T-helper 2 cell treated with Interferon-gamma antibody and Interleukin-4, amounts not matched to agents 5 μg/mL and 100 μg/mL, for 36 hours (primary cell): ENCODE results near the gene PDP2.

Source experiments
- DNase-seq: peaks from one replicate; pipeline ENCODE4 v3.0.0; 2021; ENCODE audit warnings: low spot score
- H3K27ac Mint-ChIP-seq: one replicate; pipeline ENCODE4 v1.8.0; 2021; ENCODE audit warnings: mild to moderate bottlenecking, mixed read lengths
- H3K27me3 Mint-ChIP-seq: one replicate; pipeline ENCODE4 v1.8.0; 2021; ENCODE audit warnings: low read depth, mixed read lengths
- H3K36me3 Mint-ChIP-seq: one replicate; pipeline ENCODE4 v1.8.0; 2021; ENCODE audit warnings: low read depth, mixed read lengths
- H3K4me1 Mint-ChIP-seq: one replicate; pipeline ENCODE4 v1.8.0; 2021; ENCODE audit warnings: low read depth, mixed read lengths
- H3K4me3 Mint-ChIP-seq: one replicate; pipeline ENCODE4 v1.8.0; 2022; ENCODE audit warnings: mild to moderate bottlenecking, moderate library complexity, mixed read lengths
- H3K9me3 Mint-ChIP-seq: one replicate; pipeline ENCODE4 v1.8.0; 2021; ENCODE audit warnings: mixed read lengths

The PDP2 gene

DNA sequence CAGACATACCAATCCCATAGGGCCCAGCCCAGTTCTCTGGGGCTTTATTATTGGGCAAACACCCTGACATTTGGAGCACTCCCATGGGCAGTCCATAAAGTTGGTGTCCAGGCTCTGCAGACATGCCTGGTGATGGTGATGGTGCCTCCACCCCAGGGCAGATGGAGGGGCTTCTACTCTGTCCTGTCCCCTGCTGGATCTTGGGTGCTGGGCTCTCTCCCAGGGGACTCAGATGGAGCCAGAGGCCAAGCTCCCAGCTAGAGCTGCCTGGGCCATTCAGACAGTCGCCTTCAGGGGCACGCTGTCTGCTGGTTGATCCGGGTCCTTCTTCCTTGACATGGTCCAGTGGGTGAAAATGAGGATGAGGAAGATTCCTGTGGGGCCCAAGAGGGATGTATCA, 27.8 kb downstream of the PDP2 start:
- H3K36me3 Mint-ChIP-seq: no peaks in the 10 kb centered on the region
- H3K27ac Mint-ChIP-seq: no peak overlapping the region
- no peaks in the 10 kb centered on the region for H3K9me3 Mint-ChIP-seq
- no peak for DNase-seq
- H3K27me3 Mint-ChIP-seq: no peaks in the 10 kb centered on the region
- peaks cover 6% of the 10 kb centered on the region for H3K4me1 Mint-ChIP-seq
- H3K4me3 Mint-ChIP-seq: no peak overlapping the region

DNA sequence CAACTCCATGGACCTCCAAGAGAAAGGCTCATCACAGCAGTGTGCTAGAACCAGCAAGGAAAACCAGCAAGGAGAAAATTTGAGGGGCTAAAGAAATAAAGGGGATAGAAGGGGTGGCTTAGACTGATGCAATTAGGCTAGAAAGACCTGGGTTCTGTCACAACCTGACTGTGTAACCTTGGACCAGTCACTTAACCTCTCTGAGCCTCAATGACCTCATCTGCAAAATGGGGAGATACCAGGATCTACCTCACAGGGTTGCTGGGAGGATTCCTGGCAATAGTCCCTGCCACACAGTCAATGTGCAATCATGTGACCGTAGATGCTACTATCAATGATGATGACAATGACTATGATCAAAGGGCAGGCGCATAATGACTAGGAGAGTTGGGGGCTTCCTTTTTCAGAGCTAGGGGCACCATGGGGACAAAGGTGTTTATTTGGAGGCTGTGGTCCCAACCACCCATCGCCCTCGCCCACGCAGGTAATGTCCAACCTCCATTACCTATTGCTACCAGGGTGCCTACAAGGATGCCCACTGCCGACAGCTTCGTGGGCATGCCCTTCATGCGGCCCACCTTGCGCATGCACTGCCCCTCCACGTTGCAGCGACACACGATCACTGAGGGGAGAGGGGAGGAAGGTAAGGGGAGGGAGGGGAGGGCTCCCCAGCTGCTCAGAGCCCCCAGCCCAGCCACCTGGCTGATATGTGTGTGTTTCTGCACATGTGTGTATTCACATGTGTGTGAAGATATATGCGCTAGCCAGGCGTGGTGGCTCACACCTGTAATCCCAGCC, 28.6 kb downstream of the PDP2 start:
- no peak overlapping the region for H3K27ac Mint-ChIP-seq
- H3K9me3 Mint-ChIP-seq: no peaks in the 10 kb centered on the region
- no peaks in the 10 kb centered on the region for H3K36me3 Mint-ChIP-seq
- no peak for DNase-seq
- no peak overlapping the region for H3K4me3 Mint-ChIP-seq
- H3K4me1 Mint-ChIP-seq: peaks cover 6% of the 10 kb centered on the region
- H3K27me3 Mint-ChIP-seq: no peaks in the 10 kb centered on the region

DNA sequence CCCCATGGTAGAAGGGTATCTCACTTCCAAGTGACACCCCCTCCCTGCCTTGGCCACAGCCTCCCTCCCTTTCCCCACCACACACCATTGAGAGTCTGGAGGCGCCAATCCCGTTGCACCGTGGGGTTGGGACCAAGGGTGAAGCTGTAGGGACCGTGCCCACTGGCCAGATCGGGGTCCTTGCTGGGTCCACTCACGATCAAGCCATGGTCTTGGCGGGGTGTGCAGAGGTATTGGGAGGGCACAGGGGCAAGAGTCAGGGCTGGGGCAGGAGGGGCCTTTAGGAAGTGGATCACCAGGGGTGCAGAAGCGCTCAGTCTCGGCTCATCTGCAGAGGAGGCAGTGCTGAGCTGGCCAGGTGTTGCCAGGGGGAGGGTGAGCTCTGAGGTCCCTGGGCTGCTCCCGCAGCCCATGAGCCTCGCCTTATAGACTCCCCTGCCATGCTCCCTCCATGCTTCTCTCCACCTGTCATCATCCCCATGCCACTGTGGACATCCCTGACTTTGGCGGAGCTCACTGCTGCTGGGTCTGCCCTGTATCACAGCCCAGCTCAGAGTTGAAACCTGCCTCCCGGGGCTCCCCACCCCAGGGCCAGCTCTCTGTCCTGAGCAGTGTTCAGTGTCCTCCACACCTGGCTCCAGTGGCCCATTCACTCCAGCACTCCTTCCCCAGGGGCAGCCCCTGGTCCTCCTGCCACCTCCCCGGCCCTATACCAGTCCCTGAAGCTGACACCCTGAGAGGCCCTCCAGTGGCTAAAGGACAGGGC, 30.0 kb downstream of the PDP2 start:
- Mint-ChIP-seq H3K4me3 (no peak overlapping the region), H3K9me3 (no peaks in the 10 kb centered on the region), H3K4me1 (peaks cover 6% of the 10 kb centered on the region), H3K27ac (no peak overlapping the region), H3K36me3 (no peaks in the 10 kb centered on the region), H3K27me3 (no peaks in the 10 kb centered on the region)
- no peak for DNase-seq

DNA sequence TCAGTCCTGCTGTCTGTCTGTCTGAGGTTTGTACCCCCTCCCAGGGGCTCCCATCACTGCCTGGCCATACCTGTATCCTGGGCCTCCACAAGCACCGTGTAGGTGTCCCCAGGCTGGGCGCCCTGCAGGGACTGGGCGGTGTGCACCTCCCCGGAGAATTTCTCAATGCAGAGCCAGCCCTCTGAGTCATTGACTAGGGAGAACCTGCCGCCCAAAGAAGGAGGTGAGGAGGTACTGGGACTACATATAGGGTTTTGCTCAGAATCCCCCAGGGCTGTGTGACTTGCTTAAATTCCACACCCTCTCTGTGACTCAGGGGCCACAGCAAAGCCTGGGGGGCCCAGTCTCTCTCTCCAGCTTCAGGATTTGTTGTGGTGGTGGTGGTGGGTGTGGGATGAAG, 30.8 kb downstream of the PDP2 start:
- H3K9me3 Mint-ChIP-seq: no peaks in the 10 kb centered on the region
- H3K27ac Mint-ChIP-seq: no peak overlapping the region
- DNase-seq: no peak
- H3K27me3 Mint-ChIP-seq: no peaks in the 10 kb centered on the region
- H3K4me1 Mint-ChIP-seq: peaks cover 2% of the 10 kb centered on the region
- no peak overlapping the region for H3K4me3 Mint-ChIP-seq
- no peaks in the 10 kb centered on the region for H3K36me3 Mint-ChIP-seq

DNA sequence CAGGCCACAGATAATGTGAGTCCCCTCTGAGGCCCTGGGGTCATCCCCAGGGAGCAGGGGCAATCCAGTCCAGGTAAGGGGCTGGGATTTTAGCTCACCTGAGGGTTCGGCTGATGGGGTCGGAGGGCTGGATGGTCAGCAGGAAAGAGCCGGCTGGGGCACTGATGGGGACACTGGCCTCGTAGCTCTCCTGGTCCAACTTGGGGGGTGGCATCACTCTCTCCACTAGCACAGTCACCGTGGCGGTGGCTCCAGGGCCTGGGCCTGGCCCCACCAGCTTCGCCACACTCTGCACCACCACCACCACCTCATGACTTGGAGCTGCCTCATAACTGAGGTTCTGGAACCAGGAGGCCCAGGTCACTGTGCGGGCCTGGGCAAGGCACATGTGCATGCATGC, 31.5 kb downstream of the PDP2 start:
- Mint-ChIP-seq H3K4me3 (no peak overlapping the region), H3K27me3 (no peaks in the 10 kb centered on the region), H3K27ac (no peak overlapping the region), H3K9me3 (no peaks in the 10 kb centered on the region), H3K4me1 (no peaks in the 10 kb centered on the region), H3K36me3 (no peaks in the 10 kb centered on the region)
- no peak for DNase-seq

DNA sequence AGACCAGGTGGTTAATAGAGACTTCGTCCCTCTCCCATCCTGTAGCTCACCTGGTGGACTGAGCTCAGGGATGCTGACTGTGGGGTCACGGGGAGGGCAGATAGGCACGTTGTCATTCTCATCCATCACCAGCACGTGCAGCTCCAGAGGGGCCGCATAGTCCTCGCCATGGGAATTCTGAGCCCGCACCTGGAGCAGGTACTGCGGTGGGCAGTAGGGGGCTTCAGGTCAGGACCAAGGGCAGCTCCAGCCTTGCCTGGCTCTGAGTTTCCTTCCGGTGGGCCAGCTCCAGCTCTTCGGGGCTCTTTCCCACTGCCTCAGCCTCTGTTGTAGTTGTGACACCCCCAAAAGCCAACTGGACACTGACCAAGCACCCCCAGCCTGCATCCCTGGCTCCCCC, 32.8 kb downstream of the PDP2 start:
- H3K4me3 Mint-ChIP-seq: no peak overlapping the region

DNA sequence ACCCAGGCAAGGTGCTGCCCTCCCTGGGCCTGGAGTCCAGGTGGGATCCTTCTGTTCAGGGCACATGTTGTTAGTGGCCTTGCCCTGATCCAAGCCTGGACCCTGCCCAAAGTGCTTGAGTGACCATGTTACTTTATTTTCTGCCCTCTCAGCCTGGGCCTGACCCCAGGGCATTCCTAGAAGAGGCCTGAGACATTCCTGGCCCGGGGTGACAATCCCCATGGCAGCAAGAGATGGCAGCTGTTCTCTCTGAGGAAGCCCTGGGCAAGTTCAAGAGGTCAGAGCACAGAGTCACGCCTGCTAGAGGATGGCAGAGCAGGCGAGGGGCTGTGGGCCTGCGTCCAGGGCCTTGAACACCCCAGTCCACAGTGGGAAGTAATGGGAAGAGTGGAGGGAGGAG, 33.4 kb downstream of the PDP2 start:
- Mint-ChIP-seq H3K4me1 (no peaks in the 10 kb centered on the region), H3K36me3 (no peaks in the 10 kb centered on the region), H3K4me3 (no peak overlapping the region), H3K27me3 (no peaks in the 10 kb centered on the region), H3K27ac (no peak overlapping the region), H3K9me3 (no peaks in the 10 kb centered on the region)
- no peak for DNase-seq

More for the DNA sequence above, 32.8 kb downstream of the PDP2 start:
- Mint-ChIP-seq H3K27me3 (no peaks in the 10 kb centered on the region), H3K36me3 (no peaks in the 10 kb centered on the region), H3K4me1 (no peaks in the 10 kb centered on the region), H3K9me3 (no peaks in the 10 kb centered on the region), H3K27ac (no peak overlapping the region)
- no peak for DNase-seq

DNA sequence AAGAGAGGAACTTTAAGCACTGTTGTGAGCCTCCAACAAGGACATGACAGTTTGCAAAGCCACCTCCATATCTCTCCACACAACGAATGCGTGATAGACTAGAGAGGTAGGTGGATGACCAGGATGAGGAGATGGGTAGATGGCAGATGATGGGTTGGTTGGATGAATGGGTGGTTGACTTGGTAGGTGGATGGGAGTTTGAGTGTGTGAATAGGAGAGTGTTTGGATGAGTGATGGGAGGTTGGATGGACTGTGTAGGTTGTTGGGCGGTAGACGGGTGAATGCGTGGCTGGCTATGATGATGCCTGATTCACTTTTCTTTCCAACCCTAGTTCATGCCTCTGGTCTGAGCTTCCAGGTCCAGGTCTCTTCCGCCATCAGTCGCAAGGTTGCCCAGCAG, 34.2 kb downstream of the PDP2 start:
- no peaks in the 10 kb centered on the region for H3K27me3 Mint-ChIP-seq
- no peaks in the 10 kb centered on the region for H3K9me3 Mint-ChIP-seq
- H3K36me3 Mint-ChIP-seq: no peaks in the 10 kb centered on the region
- H3K4me1 Mint-ChIP-seq: no peaks in the 10 kb centered on the region
- H3K27ac Mint-ChIP-seq: no peak overlapping the region
- no peak overlapping the region for H3K4me3 Mint-ChIP-seq
- DNase-seq: no peak

DNA sequence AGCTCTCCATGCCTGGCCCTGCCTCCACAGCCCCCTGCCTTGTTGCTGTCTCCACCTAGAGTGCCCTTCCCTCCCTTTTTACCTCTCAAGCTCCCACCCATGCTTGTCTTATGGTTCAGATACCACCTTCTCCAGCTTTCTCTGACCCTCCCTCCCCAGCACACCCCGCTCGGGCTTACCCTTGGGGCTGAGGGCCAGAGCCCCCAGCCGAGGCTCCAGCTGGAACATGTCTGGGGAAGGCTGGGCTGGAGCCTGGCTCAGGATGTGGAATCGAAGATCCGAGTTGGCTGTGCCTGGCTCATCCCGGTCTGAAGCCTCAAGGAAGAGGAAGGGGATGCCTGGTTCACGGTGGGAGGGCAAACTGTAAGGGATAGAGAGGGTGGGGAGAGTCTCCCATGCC, 34.7 kb downstream of the PDP2 start:
- no peak for DNase-seq
- no peaks in the 10 kb centered on the region for H3K36me3 Mint-ChIP-seq
- peaks cover 4% of the 10 kb centered on the region for H3K27me3 Mint-ChIP-seq
- no peak overlapping the region for H3K4me3 Mint-ChIP-seq
- H3K9me3 Mint-ChIP-seq: no peaks in the 10 kb centered on the region
- no peaks in the 10 kb centered on the region for H3K4me1 Mint-ChIP-seq
- no peak overlapping the region for H3K27ac Mint-ChIP-seq

DNA sequence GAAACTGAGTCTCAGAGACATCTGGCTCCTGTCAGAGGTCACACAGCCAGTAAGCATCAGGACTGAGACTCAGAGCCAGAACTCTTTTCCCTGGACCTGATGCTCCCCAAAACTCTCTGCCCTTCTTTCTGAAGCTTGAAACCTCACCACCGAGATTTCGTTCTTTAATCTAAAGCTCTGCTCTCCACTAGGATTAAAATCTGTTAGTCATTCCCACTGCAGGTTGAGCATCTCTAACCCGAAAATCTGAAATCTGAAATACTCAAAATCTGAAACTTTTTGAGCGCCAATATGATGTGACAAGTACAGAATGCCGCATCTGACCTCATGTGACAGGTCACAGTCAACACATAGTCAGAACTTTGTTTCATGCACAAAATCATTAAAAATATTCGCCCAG, 36.2 kb downstream of the PDP2 start:
- Mint-ChIP-seq H3K4me1 (no peaks in the 10 kb centered on the region), H3K36me3 (no peaks in the 10 kb centered on the region), H3K27ac (no peak overlapping the region), H3K4me3 (no peak overlapping the region), H3K27me3 (peaks cover 14% of the 10 kb centered on the region), H3K9me3 (no peaks in the 10 kb centered on the region)
- no peak for DNase-seq

DNA sequence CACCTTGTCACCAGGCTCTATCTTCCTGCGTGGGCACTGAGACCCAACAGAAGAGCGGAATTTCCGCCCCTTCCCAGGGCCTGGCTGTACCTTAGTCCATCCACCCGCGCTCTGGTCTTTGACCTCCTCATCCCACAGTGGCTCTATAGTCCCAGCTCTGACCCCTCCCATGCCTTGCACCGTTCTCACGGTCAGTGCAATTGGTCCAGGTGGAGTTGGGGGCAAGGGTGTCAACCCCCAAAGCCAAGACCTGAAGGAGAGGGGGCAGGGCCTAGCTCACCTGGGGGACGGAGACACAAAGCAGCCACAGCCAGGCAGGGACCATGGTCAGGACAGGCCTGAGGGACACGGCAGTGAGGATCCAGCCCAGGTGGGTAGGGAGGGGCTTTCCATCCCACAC, 37.4 kb downstream of the PDP2 start:
- Mint-ChIP-seq H3K36me3 (no peaks in the 10 kb centered on the region), H3K4me3 (no peak overlapping the region), H3K4me1 (no peaks in the 10 kb centered on the region), H3K27ac (no peak overlapping the region), H3K9me3 (no peaks in the 10 kb centered on the region), H3K27me3 (peaks cover 14% of the 10 kb centered on the region)
- DNase-seq: no peak

DNA sequence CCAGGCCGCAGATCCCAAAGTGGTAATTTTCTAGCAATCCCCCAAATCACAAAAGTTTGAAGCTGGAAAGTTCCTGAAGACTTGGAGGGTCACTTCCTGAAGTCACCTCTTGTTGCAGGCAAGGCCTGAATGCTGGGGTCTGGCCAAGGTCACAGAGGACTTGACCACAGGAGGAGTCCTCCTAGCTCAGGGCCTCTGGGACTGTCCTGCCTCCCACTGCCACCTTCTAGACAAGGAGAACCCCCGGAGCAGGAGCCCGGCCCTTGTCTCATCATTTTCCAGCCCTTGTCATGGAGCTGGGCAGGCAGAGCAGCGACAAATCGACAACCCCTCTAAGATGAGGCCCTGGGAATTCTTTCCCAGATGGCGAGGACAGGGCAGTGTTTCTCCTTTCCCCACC, 38.0 kb downstream of the PDP2 start:
- Mint-ChIP-seq H3K9me3 (no peaks in the 10 kb centered on the region), H3K36me3 (no peaks in the 10 kb centered on the region), H3K4me1 (no peaks in the 10 kb centered on the region), H3K27ac (no peak overlapping the region), H3K4me3 (no peak overlapping the region), H3K27me3 (peaks cover 15% of the 10 kb centered on the region)
- DNase-seq: no peak

DNA sequence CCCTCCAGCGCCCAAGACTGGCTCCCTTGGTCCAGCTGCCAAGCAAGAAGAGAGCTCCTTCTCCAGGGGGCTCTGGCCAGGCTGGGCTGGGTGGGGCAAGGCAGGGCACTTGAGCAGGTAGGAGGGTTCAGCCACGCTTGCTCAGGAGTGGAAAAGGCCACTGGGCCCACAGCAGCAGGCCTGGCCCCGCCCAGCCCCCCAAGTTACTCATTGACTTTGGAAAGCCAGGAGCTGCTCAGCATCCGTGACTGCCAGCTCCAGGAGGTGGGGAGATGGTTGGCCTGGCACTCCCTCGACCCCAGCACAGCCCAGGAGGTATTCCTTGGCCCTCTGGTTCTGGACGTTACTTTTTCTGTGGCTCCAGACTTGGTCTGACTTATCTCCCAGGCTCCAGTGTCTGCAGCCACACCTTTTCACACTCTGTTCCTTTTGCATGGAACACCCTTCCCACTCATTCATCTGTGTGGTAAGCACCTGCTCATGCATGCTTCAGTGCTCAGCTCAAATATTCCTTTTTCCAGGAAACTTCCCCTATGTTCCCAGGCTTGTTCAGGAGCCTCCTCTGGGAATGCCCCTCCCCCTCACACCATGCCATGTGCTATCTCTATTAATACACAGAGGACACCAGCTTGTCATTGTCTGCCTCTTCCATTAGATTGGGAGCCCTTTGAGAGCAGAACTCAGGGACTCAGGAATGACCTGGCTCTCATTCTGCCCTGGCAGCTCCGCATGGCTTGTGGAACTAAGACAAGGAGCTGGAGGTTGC, 38.7 kb downstream of the PDP2 start, which contains the start of gene CDH16:
Gene CDH16 (minus strand): TSS at position 83 of the 766 bp plus-strand sequence. CDS start 820 bp downstream, outside the sequence.
- Mint-ChIP-seq H3K4me1 (peaks cover 2% of the 10 kb centered on the region), H3K4me3 (no peak within 1 kb of the TSS), H3K27ac (no peak within 1 kb of the TSS), H3K27me3 (peaks cover 21% of the 10 kb centered on the region), H3K36me3 (no peaks in the 10 kb centered on the region), H3K9me3 (no peaks in the 10 kb centered on the region)
- no peak for DNase-seq
